Measurements from ENCODE around the gene DAZAP1.

The DAZAP1 gene

DNA sequence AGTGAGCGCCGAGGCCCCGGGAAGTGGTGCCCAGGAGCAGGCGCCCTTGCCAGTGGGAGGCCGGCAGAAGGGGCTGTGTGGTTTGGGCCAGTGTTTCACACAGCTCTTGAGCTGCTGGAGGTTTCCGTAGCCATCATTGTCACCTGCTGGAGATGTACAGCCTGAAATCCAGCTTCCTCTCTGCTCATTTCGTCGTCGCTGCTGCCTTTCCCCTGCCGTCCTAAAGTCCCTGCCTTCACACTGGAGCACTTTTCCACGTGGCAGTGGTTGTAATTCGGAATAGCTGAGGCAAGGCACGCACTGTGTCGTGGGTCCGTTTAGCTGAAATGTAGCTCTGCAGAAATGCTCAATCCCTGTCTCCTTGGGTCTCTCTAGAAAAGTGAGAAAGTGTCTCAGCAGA is 13.2 kb downstream of the DAZAP1 start:
- Histone ChIP-seq H3K9ac (ENCODE audit: low read length) (no peak overlapping the region), H3K27me3 (ENCODE audit: control insufficient read depth, insufficient read depth, low read length) (no peaks in the 10 kb centered on the region), H3K36me3 (ENCODE audit: control insufficient read depth, insufficient read depth, low read length) (peaks cover 9% of the 10 kb centered on the region), H3K4me1 (ENCODE audit: control insufficient read depth, insufficient read depth, low read length) (peaks cover 36% of the 10 kb centered on the region), H3K4me3 (ENCODE audit: low read length) (no peak overlapping the region), H3K9me3 (ENCODE audit: control insufficient read depth, low read length) (no peaks in the 10 kb centered on the region)

- Histone ChIP-seq H3K27me3 (ENCODE audit: control insufficient read depth, insufficient read depth, low read length) (no peaks in the 10 kb centered on the region), H3K36me3 (ENCODE audit: control insufficient read depth, insufficient read depth, low read length) (peaks cover 10% of the 10 kb centered on the region), H3K9ac (ENCODE audit: low read length) (no peak overlapping the region), H3K9me3 (ENCODE audit: control insufficient read depth, low read length) (no peaks in the 10 kb centered on the region), H3K4me3 (ENCODE audit: low read length) (no peak overlapping the region), H3K4me1 (ENCODE audit: control insufficient read depth, insufficient read depth, low read length) (peaks cover 28% of the 10 kb centered on the region)
Measured at GRCh38 chr19:1421218-1421957, 14.0 kb downstream of the DAZAP1 start.

DNA sequence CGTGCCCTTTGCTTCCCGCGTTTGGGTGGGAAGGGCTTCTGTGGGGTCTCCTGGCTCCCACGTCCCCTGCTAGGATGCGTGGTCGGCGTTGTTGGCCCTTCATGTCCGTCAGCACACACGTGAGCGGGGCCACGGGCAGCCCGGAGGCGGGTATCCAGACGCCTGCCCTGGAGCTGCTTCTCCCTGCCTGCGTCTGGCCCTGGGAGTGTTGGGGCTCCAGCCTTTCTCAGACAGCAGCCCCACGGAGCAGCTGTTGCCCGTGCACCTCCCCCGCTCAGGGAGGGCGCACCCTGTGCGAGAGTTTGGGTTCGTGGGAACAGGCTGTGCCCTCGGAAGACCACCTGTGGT is 14.5 kb downstream of the DAZAP1 start:
- Histone ChIP-seq H3K9me3 (ENCODE audit: control insufficient read depth, low read length) (no peaks in the 10 kb centered on the region), H3K36me3 (ENCODE audit: control insufficient read depth, insufficient read depth, low read length) (peaks cover 10% of the 10 kb centered on the region), H3K4me1 (ENCODE audit: control insufficient read depth, insufficient read depth, low read length) (peaks cover 22% of the 10 kb centered on the region), H3K9ac (ENCODE audit: low read length) (no peak overlapping the region), H3K4me3 (ENCODE audit: low read length) (no peak overlapping the region), H3K27me3 (ENCODE audit: control insufficient read depth, insufficient read depth, low read length) (no peaks in the 10 kb centered on the region)

- Histone ChIP-seq H3K9ac (ENCODE audit: low read length) (no peak overlapping the region), H3K4me1 (ENCODE audit: control insufficient read depth, insufficient read depth, low read length) (peaks cover 18% of the 10 kb centered on the region), H3K27me3 (ENCODE audit: control insufficient read depth, insufficient read depth, low read length) (no peaks in the 10 kb centered on the region), H3K36me3 (ENCODE audit: control insufficient read depth, insufficient read depth, low read length) (peaks cover 10% of the 10 kb centered on the region), H3K9me3 (ENCODE audit: control insufficient read depth, low read length) (no peaks in the 10 kb centered on the region), H3K4me3 (ENCODE audit: low read length) (no peak overlapping the region)
Measured at GRCh38 chr19:1422360-1422759, 15.0 kb downstream of the DAZAP1 start.

- no peak overlapping the region for H3K4me3 ChIP-seq (ENCODE audit: low read length)
- H3K27me3 ChIP-seq (ENCODE audit: control insufficient read depth, insufficient read depth, low read length) = no peaks in the 10 kb centered on the region
- peaks cover 10% of the 10 kb centered on the region for H3K36me3 ChIP-seq (ENCODE audit: control insufficient read depth, insufficient read depth, low read length)
- H3K9me3 ChIP-seq (ENCODE audit: control insufficient read depth, low read length) = no peaks in the 10 kb centered on the region
- H3K9ac ChIP-seq (ENCODE audit: low read length) = no peak overlapping the region
- peaks cover 14% of the 10 kb centered on the region for H3K4me1 ChIP-seq (ENCODE audit: control insufficient read depth, insufficient read depth, low read length)
Measured at GRCh38 chr19:1422943-1423342, 15.6 kb downstream of the DAZAP1 start.

DNA sequence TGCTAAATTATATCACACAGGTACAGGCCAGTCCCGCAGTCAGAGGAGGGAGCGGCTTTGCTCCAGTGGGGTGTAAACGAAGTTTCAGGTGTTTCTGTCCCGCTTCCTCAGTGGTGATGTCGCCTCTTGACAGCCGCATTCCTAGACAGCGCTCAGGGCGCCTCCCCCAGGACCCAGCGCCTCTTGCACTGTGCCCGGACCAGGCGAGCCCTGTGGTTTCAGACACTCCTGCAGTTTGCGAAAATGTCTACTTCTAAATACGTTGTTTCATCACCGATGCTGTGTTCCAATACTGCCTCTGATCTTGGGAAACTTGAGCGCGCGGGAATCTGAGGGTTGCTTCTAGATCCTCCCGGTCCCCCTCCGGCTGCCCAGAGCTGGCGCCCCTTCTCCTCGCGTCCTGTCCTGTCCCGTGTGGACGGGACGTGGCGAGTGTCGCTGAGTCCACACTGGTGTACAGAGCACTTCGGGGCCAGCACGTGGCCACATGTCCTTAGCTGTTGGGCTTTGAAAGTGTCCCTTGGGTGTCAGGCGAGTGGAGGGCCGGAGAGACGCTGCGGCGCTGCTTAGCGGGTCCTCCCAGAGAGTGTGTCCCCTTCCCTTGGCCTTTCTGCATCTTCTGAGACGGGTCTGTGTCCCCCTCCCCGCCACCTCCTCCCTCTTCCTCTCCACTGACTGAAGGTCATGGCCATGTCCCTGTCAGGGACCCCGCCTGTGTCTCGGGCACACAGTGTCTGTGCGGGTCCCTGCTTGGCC is 16.2 kb downstream of the DAZAP1 start:
- H3K4me1 ChIP-seq (ENCODE audit: control insufficient read depth, insufficient read depth, low read length) = peaks cover 7% of the 10 kb centered on the region
- no peak overlapping the region for H3K9ac ChIP-seq (ENCODE audit: low read length)
- H3K9me3 ChIP-seq (ENCODE audit: control insufficient read depth, low read length) = no peaks in the 10 kb centered on the region
- H3K27me3 ChIP-seq (ENCODE audit: control insufficient read depth, insufficient read depth, low read length) = no peaks in the 10 kb centered on the region
- no peak overlapping the region for H3K4me3 ChIP-seq (ENCODE audit: low read length)
- peaks cover 10% of the 10 kb centered on the region for H3K36me3 ChIP-seq (ENCODE audit: control insufficient read depth, insufficient read depth, low read length)

DNA sequence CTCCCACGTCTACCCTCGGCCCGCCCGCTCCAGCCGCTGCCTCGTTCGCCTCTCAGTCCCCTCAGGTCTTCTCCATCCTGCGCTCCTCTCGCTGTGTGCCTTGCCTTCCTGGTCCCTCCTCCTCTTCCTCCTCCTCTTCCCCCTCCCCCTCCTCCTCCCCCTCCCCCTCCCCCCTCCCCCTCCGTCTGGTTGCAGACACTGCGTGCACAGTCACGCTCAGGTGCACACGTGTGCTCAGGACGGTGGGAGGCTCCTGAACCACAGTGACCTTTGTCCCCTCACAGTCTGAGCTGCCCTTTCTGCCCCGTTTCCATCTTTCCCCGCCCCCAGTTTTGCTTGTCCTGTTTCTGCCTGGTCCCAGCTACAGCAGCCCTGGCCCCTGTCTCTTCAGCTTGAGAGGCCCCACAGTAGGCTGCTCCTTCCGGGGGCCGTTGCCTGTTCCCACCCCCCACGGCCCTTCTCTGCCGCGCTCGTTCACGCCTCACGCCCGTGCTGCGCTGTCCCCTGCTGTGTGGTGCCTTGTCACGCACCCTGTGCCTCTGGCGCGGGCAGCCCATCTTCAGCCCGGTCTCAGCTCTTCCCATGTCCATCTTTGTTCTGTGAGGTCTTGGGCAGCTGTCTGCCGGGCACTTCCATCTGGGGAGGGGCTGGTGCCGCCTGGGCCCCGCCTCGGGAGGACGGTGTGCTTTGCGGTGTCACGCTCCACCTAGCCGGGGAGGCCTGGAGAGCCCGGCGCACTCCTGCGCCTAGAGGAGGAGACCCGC is 17.0 kb downstream of the DAZAP1 start:
- Histone ChIP-seq H3K4me3 (ENCODE audit: low read length) (no peak overlapping the region), H3K27me3 (ENCODE audit: control insufficient read depth, insufficient read depth, low read length) (no peaks in the 10 kb centered on the region), H3K9me3 (ENCODE audit: control insufficient read depth, low read length) (no peaks in the 10 kb centered on the region), H3K36me3 (ENCODE audit: control insufficient read depth, insufficient read depth, low read length) (peaks cover 8% of the 10 kb centered on the region), H3K9ac (ENCODE audit: low read length) (no peak overlapping the region), H3K4me1 (ENCODE audit: control insufficient read depth, insufficient read depth, low read length) (peaks cover 10% of the 10 kb centered on the region)

DNA sequence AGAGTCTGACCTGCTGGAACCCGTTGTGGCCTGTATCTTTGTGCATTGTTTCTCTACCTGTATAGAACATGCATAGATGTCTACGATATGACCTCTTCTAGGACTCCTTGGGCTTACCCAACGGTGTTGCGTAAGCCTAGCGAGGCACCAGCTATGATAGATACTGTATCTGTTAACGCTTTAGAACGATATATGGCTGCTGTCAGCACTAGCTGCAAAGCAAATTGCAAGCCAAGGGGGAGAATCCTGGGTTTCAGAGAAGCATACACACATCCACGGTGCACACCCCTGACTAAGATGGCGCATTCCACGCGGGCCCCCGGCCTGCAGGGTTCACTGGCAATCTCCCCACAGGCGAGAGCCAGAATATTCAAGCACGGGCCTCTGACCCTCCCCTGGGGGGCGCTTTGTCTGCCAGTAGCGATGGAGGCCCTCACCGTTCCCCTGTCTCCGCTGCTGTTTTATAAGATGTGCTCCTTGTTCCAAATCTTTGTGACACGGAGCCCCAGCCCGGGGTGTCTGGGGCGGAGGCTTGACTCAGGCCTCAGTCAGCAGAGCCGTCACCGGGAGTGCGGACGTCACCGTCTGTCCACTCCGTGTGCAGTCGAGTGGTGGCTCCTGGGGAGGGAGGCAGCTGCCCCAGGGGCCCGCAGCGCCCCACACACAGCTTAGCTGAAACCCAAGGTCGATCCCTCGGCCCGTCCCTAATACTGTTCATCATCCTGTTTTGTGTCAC is 17.9 kb downstream of the DAZAP1 start:
- H3K36me3 ChIP-seq (ENCODE audit: control insufficient read depth, insufficient read depth, low read length) = peaks cover 8% of the 10 kb centered on the region

DNA sequence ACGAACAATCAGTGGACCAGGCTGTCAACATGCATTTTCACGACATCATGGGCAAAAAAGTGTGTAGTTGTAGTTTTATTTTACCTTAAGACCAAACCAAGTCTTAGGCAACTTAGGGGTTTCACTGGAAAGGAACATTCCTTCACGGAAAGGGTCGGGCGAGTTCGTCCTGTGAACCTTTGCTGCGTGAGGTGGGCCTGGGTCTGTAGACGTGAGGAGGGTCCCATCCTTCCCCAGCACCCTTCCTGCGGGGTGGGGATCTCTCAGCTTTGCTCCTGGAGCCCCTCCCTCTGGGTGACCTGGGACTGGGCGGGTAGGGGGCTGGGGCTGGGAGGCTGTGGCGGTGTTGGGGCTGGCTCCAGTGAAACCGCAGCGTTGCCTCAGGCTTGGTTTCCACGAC is 18.5 kb downstream of the DAZAP1 start:
- Histone ChIP-seq H3K9me3 (ENCODE audit: control insufficient read depth, low read length) (no peaks in the 10 kb centered on the region), H3K9ac (ENCODE audit: low read length) (no peak overlapping the region), H3K4me1 (ENCODE audit: control insufficient read depth, insufficient read depth, low read length) (peaks cover 18% of the 10 kb centered on the region), H3K36me3 (ENCODE audit: control insufficient read depth, insufficient read depth, low read length) (peaks cover 8% of the 10 kb centered on the region), H3K27me3 (ENCODE audit: control insufficient read depth, insufficient read depth, low read length) (no peaks in the 10 kb centered on the region), H3K4me3 (ENCODE audit: low read length) (no peak overlapping the region)

More for the DNA sequence above, 17.9 kb downstream of the DAZAP1 start:
- Histone ChIP-seq H3K4me1 (ENCODE audit: control insufficient read depth, insufficient read depth, low read length) (peaks cover 18% of the 10 kb centered on the region), H3K4me3 (ENCODE audit: low read length) (no peak overlapping the region), H3K9ac (ENCODE audit: low read length) (no peak overlapping the region), H3K27me3 (ENCODE audit: control insufficient read depth, insufficient read depth, low read length) (no peaks in the 10 kb centered on the region), H3K9me3 (ENCODE audit: control insufficient read depth, low read length) (no peaks in the 10 kb centered on the region)

DNA sequence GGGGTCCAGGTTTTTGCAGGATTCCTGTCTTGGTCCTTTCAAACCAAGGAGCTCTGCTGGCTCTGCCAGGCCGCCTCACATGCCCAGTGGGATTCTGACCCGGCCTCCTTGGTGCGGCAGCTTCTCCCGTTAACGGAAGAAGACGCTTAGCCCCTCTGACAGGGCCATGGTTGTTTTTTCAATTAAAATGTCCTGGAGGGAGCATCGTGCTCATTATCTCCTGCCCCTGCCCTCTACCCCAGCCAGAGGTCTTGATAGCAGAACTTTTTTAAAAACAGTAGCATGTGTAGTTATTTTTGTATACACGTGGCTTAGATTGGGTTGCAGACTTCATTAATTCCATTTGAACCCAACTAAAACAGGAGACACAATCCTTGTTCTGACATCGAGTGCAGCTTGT is 19.4 kb downstream of the DAZAP1 start:
- Histone ChIP-seq H3K27me3 (ENCODE audit: control insufficient read depth, insufficient read depth, low read length) (no peaks in the 10 kb centered on the region), H3K4me3 (ENCODE audit: low read length) (no peak overlapping the region), H3K4me1 (ENCODE audit: control insufficient read depth, insufficient read depth, low read length) (peaks cover 18% of the 10 kb centered on the region), H3K9me3 (ENCODE audit: control insufficient read depth, low read length) (no peaks in the 10 kb centered on the region), H3K9ac (ENCODE audit: low read length) (no peak overlapping the region), H3K36me3 (ENCODE audit: control insufficient read depth, insufficient read depth, low read length) (peaks cover 8% of the 10 kb centered on the region)

GRCh38 chr19:1427221-1427920 is 20.0 kb downstream of the DAZAP1 start:
- Histone ChIP-seq H3K4me1 (ENCODE audit: control insufficient read depth, insufficient read depth, low read length) (peaks cover 18% of the 10 kb centered on the region), H3K9ac (ENCODE audit: low read length) (no peak overlapping the region), H3K4me3 (ENCODE audit: low read length) (no peak overlapping the region), H3K36me3 (ENCODE audit: control insufficient read depth, insufficient read depth, low read length) (peaks cover 8% of the 10 kb centered on the region), H3K27me3 (ENCODE audit: control insufficient read depth, insufficient read depth, low read length) (no peaks in the 10 kb centered on the region), H3K9me3 (ENCODE audit: control insufficient read depth, low read length) (no peaks in the 10 kb centered on the region)
